ENCODE results near the gene UBE2QL1.

- TF ChIP-seq POLR2AphosphoS5 (IDR thresholded peaks at IDR 0.05; ENCODE audit: low read depth, low read length) = no peak
- no peak for TF ChIP-seq EZH2 (IDR thresholded peaks at IDR 0.05; ENCODE audit: low read depth, low read length, severe bottlenecking)
- TF ChIP-seq CTCF (IDR thresholded peaks at IDR 0.05; ENCODE audit: control extremely low read depth in 1 of 3, insufficient read depth in 1 of 3, low read depth in 1 of 3, low read length in 3 of 3) = no peak
- no peak for TF ChIP-seq SP4 (IDR thresholded peaks at IDR 0.05; ENCODE audit: low read length)
- no peak for TF ChIP-seq EP300 (IDR thresholded peaks at IDR 0.05; ENCODE audit: borderline replicate concordance in 1 of 2, low read depth in 2 of 2, low read length in 2 of 2)
- TF ChIP-seq POLR2A (IDR thresholded peaks at IDR 0.05; ENCODE audit: control extremely low read depth in 1 of 2, low read depth in 2 of 2, low read length in 2 of 2) = no peak
- no peak for TF ChIP-seq TAF1 (IDR thresholded peaks at IDR 0.05; ENCODE audit: low read depth, low read length)
- TF ChIP-seq SP1 (IDR thresholded peaks at IDR 0.05; ENCODE audit: low read depth, low read length) = no peak
- TF ChIP-seq GTF2F1 (IDR thresholded peaks at IDR 0.05; ENCODE audit: borderline replicate concordance, low read depth, low read length) = no peak
- no peak for TF ChIP-seq FOSL1 (IDR thresholded peaks at IDR 0.05; ENCODE audit: insufficient read depth, low read depth, low read length)
- no peak for TF ChIP-seq JUND (IDR thresholded peaks at IDR 0.05; ENCODE audit: low read length)
- TF ChIP-seq MAFK (IDR thresholded peaks at IDR 0.05; ENCODE audit: low read depth, low read length) = no peak
Measured at GRCh38 chr5:6464441-6464840, 15.8 kb downstream of the UBE2QL1 start.

All from H1 (cell line).